ENCODE measurements around the gene CHCHD10.

DNA sequence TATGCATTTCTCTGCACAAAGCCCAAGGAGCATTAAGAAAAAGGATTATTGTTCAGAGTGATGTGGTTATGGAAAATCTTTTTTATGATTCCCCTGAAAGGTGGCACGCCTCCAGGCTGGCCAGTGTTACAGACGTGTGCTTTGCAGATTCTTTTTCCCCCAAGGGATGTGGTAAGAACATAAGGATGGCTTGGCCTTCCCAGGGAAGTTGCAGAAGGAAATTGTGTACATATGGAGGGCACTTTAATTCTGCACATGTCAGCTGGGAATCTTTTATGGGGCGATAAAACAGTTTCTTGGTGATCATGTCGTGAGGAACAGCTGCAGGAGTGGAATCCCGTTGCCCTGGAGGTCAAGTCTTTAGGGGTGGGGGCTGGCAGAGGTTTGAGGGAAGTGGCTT is 28.7 kb upstream of the CHCHD10 start:
- TF ChIP-seq, protein P1, sequence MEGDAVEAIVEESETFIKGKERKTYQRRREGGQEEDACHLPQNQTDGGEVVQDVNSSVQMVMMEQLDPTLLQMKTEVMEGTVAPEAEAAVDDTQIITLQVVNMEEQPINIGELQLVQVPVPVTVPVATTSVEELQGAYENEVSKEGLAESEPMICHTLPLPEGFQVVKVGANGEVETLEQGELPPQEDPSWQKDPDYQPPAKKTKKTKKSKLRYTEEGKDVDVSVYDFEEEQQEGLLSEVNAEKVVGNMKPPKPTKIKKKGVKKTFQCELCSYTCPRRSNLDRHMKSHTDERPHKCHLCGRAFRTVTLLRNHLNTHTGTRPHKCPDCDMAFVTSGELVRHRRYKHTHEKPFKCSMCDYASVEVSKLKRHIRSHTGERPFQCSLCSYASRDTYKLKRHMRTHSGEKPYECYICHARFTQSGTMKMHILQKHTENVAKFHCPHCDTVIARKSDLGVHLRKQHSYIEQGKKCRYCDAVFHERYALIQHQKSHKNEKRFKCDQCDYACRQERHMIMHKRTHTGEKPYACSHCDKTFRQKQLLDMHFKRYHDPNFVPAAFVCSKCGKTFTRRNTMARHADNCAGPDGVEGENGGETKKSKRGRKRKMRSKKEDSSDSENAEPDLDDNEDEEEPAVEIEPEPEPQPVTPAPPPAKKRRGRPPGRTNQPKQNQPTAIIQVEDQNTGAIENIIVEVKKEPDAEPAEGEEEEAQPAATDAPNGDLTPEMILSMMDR (conservative IDR thresholded peaks at IDR 0.05; ENCODE audit: low read depth, low read length), result no peak
- TF ChIP-seq EZH2 (IDR thresholded peaks at IDR 0.05; ENCODE audit: borderline replicate concordance, low read depth, low read length, poor library complexity, severe bottlenecking), result no peak
